A673 (cell line): ENCODE measurements around the gene NR2C2. TPM values are rescaled to one million over a fixed set of nuclear protein-coding genes. Genes with fewer than 3 reads are reported as not detected.

Experiments
- Bru-seq: library from RNA; stranded (reverse); fragments of 400-500 nt; gene quantifications from one replicate; lab custom pipeline; 2021; lab: Mats Ljungman, UMichigan
- BruChase-seq, 2 experiments: library from RNA; stranded (reverse); fragments of 400-500 nt; gene quantifications; one replicate each; lab custom pipeline; 2021; lab: Mats Ljungman, UMichigan
- BruUV-seq: library from RNA; stranded (reverse); fragments of 400-500 nt; replicated peaks from 2 replicates; lab custom pipeline; 2021; lab: Mats Ljungman, UMichigan
- CTCF ChIA-PET: fragments of 300-600 bp; sonication (Branson Sonifier 250); formaldehyde crosslinking; loops from one replicate; lab custom pipeline; 2022; ENCODE audit warnings: antibody characterized with exemption; lab: Charles Lee
- POLR2A ChIA-PET: fragments of 300-600 bp; sonication (Branson Sonifier 250); formaldehyde crosslinking; loops from one replicate; lab custom pipeline; 2022; ENCODE audit warnings: antibody characterized with exemption; ENCODE audit not compliant: low non-redundant PET; lab: Charles Lee
- DNase-seq: peaks from one replicate; pipeline ENCODE4 v3.0.0-alpha.2; 2015; ENCODE audit warnings: low spot score
- H3K27ac ChIP-seq: fragments of 200-600 bp; sonication (generic); 2 replicates; pipeline ENCODE4 v1.5.1; 2016; ENCODE audit warnings: mixed run types, low read depth, mild to moderate bottlenecking, mixed read lengths, antibody characterized with exemption, low read length; ENCODE audit not compliant: poor library complexity, severe bottlenecking
- H3K27me3 ChIP-seq: fragments of 200-600 bp; sonication (generic); replicated peaks from 2 replicates; pipeline ENCODE4 v1.6.1; 2017; ENCODE audit warnings: mixed run types, low read depth, mild to moderate bottlenecking, mixed read lengths, antibody characterized with exemption, low read length; ENCODE audit not compliant: insufficient read depth, poor library complexity
- H3K36me3 ChIP-seq: fragments of 200-600 bp; sonication (generic); 2 replicates; pipeline ENCODE4 v1.6.1; 2016; ENCODE audit warnings: mixed run types, mild to moderate bottlenecking, mixed read lengths, antibody characterized with exemption, low read length; ENCODE audit not compliant: insufficient read depth, poor library complexity, severe bottlenecking
- H3K4me1 ChIP-seq: fragments of 200-600 bp; sonication (generic); 2 replicates; pipeline ENCODE4 v1.6.1; 2017; ENCODE audit warnings: mixed run types, mild to moderate bottlenecking, mixed read lengths, antibody characterized with exemption, low read length; ENCODE audit not compliant: insufficient read depth, poor library complexity, severe bottlenecking
- H3K4me3 ChIP-seq: fragments of 200-600 bp; sonication (generic); 2 replicates; pipeline ENCODE4 v1.5.1; 2016; ENCODE audit warnings: low read depth, mixed run types, mild to moderate bottlenecking, mixed read lengths, low read length; ENCODE audit not compliant: poor library complexity, severe bottlenecking
- H3K9me3 ChIP-seq: fragments of 200-600 bp; sonication (generic); 2 replicates; pipeline ENCODE4 v1.6.1; 2016; ENCODE audit warnings: mixed run types, low read depth, mild to moderate bottlenecking, mixed read lengths, antibody characterized with exemption, low read length; ENCODE audit not compliant: poor library complexity, severe bottlenecking
- CTCF ChIP-seq: fragments of 300-800, 200-600 bp; sonication (generic); conservative IDR thresholded peaks from 2 replicates; pipeline ENCODE4 v1.5.1; 2017; ENCODE audit warnings: low read depth, mild to moderate bottlenecking, antibody characterized with exemption, low read length, moderate library complexity, mixed read lengths
- EZH2 ChIP-seq: fragments of 200-600 bp; sonication (generic); IDR thresholded peaks from 2 replicates; pipeline ENCODE4 v1.6.1; 2017; ENCODE audit warnings: borderline replicate concordance, low read depth, mild to moderate bottlenecking, mixed read lengths, antibody characterized with exemption, low read length; ENCODE audit not compliant: poor library complexity, severe bottlenecking
- intact Hi-C: fragments of 100-400 bp; cut with micrococcal nuclease; formaldehyde crosslinking; loops from one replicate; pipeline ENCODE4 v1.10.0; 2022; ENCODE audit not compliant: unreplicated experiment
- long read RNA-seq: library from polyadenylated mRNA; stranded (forward); transcript quantifications from one replicate; pipeline ENCODE4 v2.0.0, GENCODE V29; 2022
- total RNA-seq: library from RNA; stranded (reverse); gene quantifications from 2 replicates; pipeline ENCODE4 v1.2.3, GENCODE V29; 2021

The NR2C2 gene
- total RNA-seq (56.5 and 56.8 TPM in 2 replicates), Bru-seq, nascent RNA (percentile 90 among the genes with signal in this experiment), BruChase-seq, experiment 1, labeled RNA remaining after a 2-hour chase (percentile 90 among the genes with signal in this experiment), BruChase-seq, experiment 2, labeled RNA remaining after a 6-hour chase (percentile 84 among the genes with signal in this experiment)
- long read RNA-seq, transcript NR2C2-206 (14 exons, 2,494 nt), result major isoform, 9 of 26 reads
- long read RNA-seq, partial matches to known transcripts, result 1 of 26 reads
- long read RNA-seq, other reads (novel, unspliced or antisense), result 14 of 26 reads

GRCh38 chr3:14947100-14947885, at the start of gene NR2C2:
NR2C2 (plus strand) TSS chr3:14947583; CDS start chr3:15003915, 56,332 bp downstream.
- DNase-seq, result peak; percentile 90
- no TSS peak for BruUV-seq
- no peaks in the 10 kb centered on the region for H3K27me3 ChIP-seq
- intact Hi-C loops, result loop anchor here (10.0 kb wide), 1 partner anchor 772 kb away; the partner anchor contains the start of genes LSM3 and XPC
- peak within 1 kb of the TSS; percentile 67 for H3K4me3 ChIP-seq
- POLR2A ChIA-PET, result no interaction called here
- H3K4me1 ChIP-seq, result peaks cover 20% of the 10 kb centered on the region
- CTCF ChIA-PET, result no interaction called here
- H3K27ac ChIP-seq, result peak within 1 kb of the TSS; percentile 99
- TF ChIP-seq EZH2, result no peak
- no peak for TF ChIP-seq CTCF
- peaks cover 36% of the 10 kb centered on the region for H3K36me3 ChIP-seq
- no peaks in the 10 kb centered on the region for H3K9me3 ChIP-seq

- CTCF ChIA-PET, result no interaction called here
Measured at GRCh38 chr3:14898929-14899328, 48.5 kb upstream of the NR2C2 start.

GRCh38 chr3:14899993-14900618, 47.3 kb upstream of the NR2C2 start:
- ChIA-PET POLR2A (no interaction called here), CTCF (no interaction called here)
- no peaks in the 10 kb centered on the region for H3K36me3 ChIP-seq
- no peaks in the 10 kb centered on the region for H3K4me1 ChIP-seq
- intact Hi-C loops, result no loop called here
- DNase-seq, result no peak
- no peak overlapping the region for H3K4me3 ChIP-seq
- peaks cover 13% of the 10 kb centered on the region for H3K27me3 ChIP-seq
- peaks cover 2% of the 10 kb centered on the region for H3K9me3 ChIP-seq
- TF ChIP-seq CTCF, result no peak
- TF ChIP-seq EZH2, result no peak
- BruUV-seq, result no TSS peak
- no peak overlapping the region for H3K27ac ChIP-seq

More at GRCh38 chr3:14898929-14899328, 48.5 kb upstream of the NR2C2 start:
- intact Hi-C loops, result no loop called here
- Histone ChIP-seq H3K36me3 (no peaks in the 10 kb centered on the region), H3K27ac (no peak overlapping the region), H3K9me3 (no peaks in the 10 kb centered on the region), H3K4me3 (no peak overlapping the region), H3K4me1 (no peaks in the 10 kb centered on the region), H3K27me3 (peaks cover 18% of the 10 kb centered on the region)
- POLR2A ChIA-PET, result no interaction called here
- DNase-seq, result no peak
- BruUV-seq, result no TSS peak
- no peak for TF ChIP-seq EZH2
